Activated naive CD4-positive, alpha-beta T cell (primary cell): ENCODE data around the gene SRA1.
"Not testable (repeated sequence)": the region's sequence is repeated elsewhere in the genome, so short reads cannot be mapped to it uniquely, and the experiment has no call there.

Experiments
- DNase-seq, 4 experiments: peaks; one replicate each; lab custom pipeline; 2025; lab: John Stamatoyannopoulos, UW

SRA1 gene

GRCh38 chr5:140557136-140557805, at the start of gene SRA1:
SRA1 (minus strand) TSS chr5:140557473; CDS start chr5:140557452, 21 bp downstream.
- DNase-seq: peak; percentile 42 to 70 (median 56)

- no peak for DNase-seq
These were observed 49.8 kb upstream of the SRA1 start for GRCh38 chr5:140607031-140607430.

GRCh38 chr5:140605879-140606278, 48.6 kb upstream of the SRA1 start:
- DNase-seq: no peak

GRCh38 chr5:140603734-140604133, 46.5 kb upstream of the SRA1 start:
- DNase-seq: no peak

- DNase-seq: not testable (repeated sequence)
These were observed 46.1 kb upstream of the SRA1 start for GRCh38 chr5:140603446-140603698.

GRCh38 chr5:140602147-140602546, 44.9 kb upstream of the SRA1 start:
- DNase-seq: no peak

- no peak for DNase-seq
These were observed 42.8 kb upstream of the SRA1 start for GRCh38 chr5:140600096-140600495.

GRCh38 chr5:140598836-140599235, 41.6 kb upstream of the SRA1 start:
- no peak for DNase-seq

- DNase-seq: no peak
These were observed 39.1 kb upstream of the SRA1 start for GRCh38 chr5:140596321-140596741.

- DNase-seq: no peak
These were observed 38.4 kb upstream of the SRA1 start for GRCh38 chr5:140595538-140596300.

- DNase-seq: no peak
These were observed 36.9 kb upstream of the SRA1 start for GRCh38 chr5:140594169-140594568.

GRCh38 chr5:140593070-140593469, 35.8 kb upstream of the SRA1 start:
- DNase-seq: not testable (repeated sequence)

- no peak for DNase-seq
These were observed 34.6 kb upstream of the SRA1 start for GRCh38 chr5:140591747-140592372.

GRCh38 chr5:140590861-140591260, 33.6 kb upstream of the SRA1 start:
- DNase-seq: no peak

GRCh38 chr5:140588311-140589070, 31.2 kb upstream of the SRA1 start:
- DNase-seq: no peak

GRCh38 chr5:140587495-140587894, 30.2 kb upstream of the SRA1 start:
- no peak for DNase-seq

- DNase-seq: not testable (repeated sequence)
These were observed 22.0 kb upstream of the SRA1 start for GRCh38 chr5:140579188-140579747.

- no peak for DNase-seq
These were observed 19.5 kb upstream of the SRA1 start for GRCh38 chr5:140576776-140577201.

GRCh38 chr5:140575309-140575708, 18.0 kb upstream of the SRA1 start:
- no peak for DNase-seq

- no peak for DNase-seq
These were observed 16.9 kb upstream of the SRA1 start for GRCh38 chr5:140574165-140574564.

- no peak for DNase-seq
These were observed 16.4 kb upstream of the SRA1 start for GRCh38 chr5:140573683-140574082.

- no peak for DNase-seq
These were observed 13.8 kb upstream of the SRA1 start for GRCh38 chr5:140571105-140571504.
